NCI-H187 (cell line): Measurements from ENCODE around the gene MKKS.

Source experiments
- DNase-seq, 2 experiments: peaks; one replicate each; lab custom pipeline; 2025; lab: John Stamatoyannopoulos, UW

The MKKS gene

GRCh38 chr20:10368702-10369041 lies 65.3 kb downstream of the MKKS start:
- DNase-seq: no peak

GRCh38 chr20:10367943-10368701 lies 65.9 kb downstream of the MKKS start:
- no peak for DNase-seq

GRCh38 chr20:10367693-10367942 lies 66.4 kb downstream of the MKKS start:
- DNase-seq: no peak

GRCh38 chr20:10366898-10367692 lies 66.9 kb downstream of the MKKS start:
- DNase-seq: no peak

- no peak for DNase-seq
These were observed 71.3 kb downstream of the MKKS start for GRCh38 chr20:10362674-10363073.

GRCh38 chr20:10360878-10361277 lies 73.1 kb downstream of the MKKS start:
- no peak for DNase-seq

- no peak for DNase-seq
These were observed 74.4 kb downstream of the MKKS start for GRCh38 chr20:10359621-10360040.

- no peak for DNase-seq
These were observed 76.0 kb downstream of the MKKS start for GRCh38 chr20:10357974-10358373.

GRCh38 chr20:10357061-10357708 lies 76.8 kb downstream of the MKKS start:
- no peak for DNase-seq

GRCh38 chr20:10356628-10357027 lies 77.4 kb downstream of the MKKS start:
- DNase-seq: no peak

GRCh38 chr20:10352934-10353824 lies 80.8 kb downstream of the MKKS start:
- no peak for DNase-seq
